BLaER1 (cell line): Measurements from ENCODE around the gene SDCCAG8.
A peak's percentile ranks its signal among the peaks of the same experiment; 100 is the strongest.

Source experiments
- H3K27ac ChIP-seq: shearing (Covaris generic); formaldehyde crosslinking; 2 replicates; pipeline ENCODE4 v1.8.1; 2022
- H3K27me3 ChIP-seq: shearing (Covaris generic); formaldehyde crosslinking; 2 replicates; pipeline ENCODE4 v1.8.1; 2022
- H3K36me3 ChIP-seq: shearing (Covaris generic); formaldehyde crosslinking; 2 replicates; pipeline ENCODE4 v1.8.1; 2022
- H3K4me1 ChIP-seq: shearing (Covaris generic); formaldehyde crosslinking; 2 replicates; pipeline ENCODE4 v1.8.1; 2022
- H3K4me2 ChIP-seq: shearing (Covaris generic); formaldehyde crosslinking; 2 replicates; pipeline ENCODE4 v1.8.1; 2022
- H3K4me3 ChIP-seq: shearing (Covaris generic); formaldehyde crosslinking; 2 replicates; pipeline ENCODE4 v1.8.1; 2022
- H3K9ac ChIP-seq: shearing (Covaris generic); formaldehyde crosslinking; 2 replicates; pipeline ENCODE4 v1.8.1; 2022
- H3K9me3 ChIP-seq: shearing (Covaris generic); formaldehyde crosslinking; 2 replicates; pipeline ENCODE4 v1.8.1; 2022
- H4K20me1 ChIP-seq: shearing (Covaris generic); formaldehyde crosslinking; 2 replicates; pipeline ENCODE4 v1.8.1; 2022
- Cebpa-rat ChIP-seq: shearing (Covaris generic); IDR thresholded peaks from 2 replicates; pipeline ENCODE4 v1.8.1; 2022

SDCCAG8 gene

GRCh38 chr1:243273945-243274344, 18.1 kb downstream of the SDCCAG8 start:
- peaks cover 20% of the 10 kb centered on the region for H3K4me1 ChIP-seq
- H3K27ac ChIP-seq, result no peak overlapping the region
- no peak for TF ChIP-seq Cebpa-rat

GRCh38 chr1:243275316-243275715, 19.5 kb downstream of the SDCCAG8 start:
- no peak overlapping the region for H3K4me3 ChIP-seq
- H4K20me1 ChIP-seq, result no peaks in the 10 kb centered on the region
- peaks cover 58% of the 10 kb centered on the region for H3K36me3 ChIP-seq
- no peak overlapping the region for H3K9ac ChIP-seq
- no peak for TF ChIP-seq Cebpa-rat
- H3K27ac ChIP-seq, result no peak overlapping the region
- no peaks in the 10 kb centered on the region for H3K27me3 ChIP-seq
- H3K4me2 ChIP-seq, result no peak overlapping the region
- peaks cover 6% of the 10 kb centered on the region for H3K4me1 ChIP-seq
- peaks cover 7% of the 10 kb centered on the region; the same call in 1 of the 2 replicates for H3K9me3 ChIP-seq

More at GRCh38 chr1:243273945-243274344, 18.1 kb downstream of the SDCCAG8 start:
- Histone ChIP-seq H4K20me1 (no peaks in the 10 kb centered on the region), H3K36me3 (peaks cover 55% of the 10 kb centered on the region), H3K9me3 (peaks cover 7% of the 10 kb centered on the region; the same call in 1 of the 2 replicates), H3K9ac (no peak overlapping the region), H3K4me2 (no peak overlapping the region), H3K4me3 (no peak overlapping the region), H3K27me3 (no peaks in the 10 kb centered on the region)

GRCh38 chr1:243280571-243281129, 24.8 kb downstream of the SDCCAG8 start:
- no peak overlapping the region for H3K9ac ChIP-seq
- H3K4me1 ChIP-seq, result peaks cover under 1% of the 10 kb centered on the region
- H3K9me3 ChIP-seq, result peaks cover 13% of the 10 kb centered on the region; the same call in 1 of the 2 replicates
- no peak overlapping the region for H3K4me2 ChIP-seq
- no peaks in the 10 kb centered on the region for H4K20me1 ChIP-seq
- no peak for TF ChIP-seq Cebpa-rat
- no peaks in the 10 kb centered on the region for H3K27me3 ChIP-seq
- no peak overlapping the region for H3K4me3 ChIP-seq
- peaks cover 35% of the 10 kb centered on the region for H3K36me3 ChIP-seq
- no peak overlapping the region for H3K27ac ChIP-seq

GRCh38 chr1:243281672-243282071, 25.8 kb downstream of the SDCCAG8 start:
- no peak for TF ChIP-seq Cebpa-rat
- no peak overlapping the region for H3K4me2 ChIP-seq
- peaks cover 13% of the 10 kb centered on the region; the same call in 1 of the 2 replicates for H3K9me3 ChIP-seq
- H3K4me3 ChIP-seq, result no peak overlapping the region
- peaks cover 11% of the 10 kb centered on the region for H3K4me1 ChIP-seq
- peaks cover 26% of the 10 kb centered on the region for H3K36me3 ChIP-seq
- no peak overlapping the region for H3K27ac ChIP-seq
- no peaks in the 10 kb centered on the region for H3K27me3 ChIP-seq
- H3K9ac ChIP-seq, result no peak overlapping the region
- no peaks in the 10 kb centered on the region for H4K20me1 ChIP-seq

- H3K4me1 ChIP-seq, result peaks cover 36% of the 10 kb centered on the region
- peak overlapping the region; percentile 65 for H3K27ac ChIP-seq
- peaks cover 23% of the 10 kb centered on the region for H3K36me3 ChIP-seq
- H3K9me3 ChIP-seq, result peaks cover 13% of the 10 kb centered on the region
- 0 out of 2 replicates have a peak overlapping the region, but pooled peaks have one; percentile 11 for H3K9ac ChIP-seq
- no peaks in the 10 kb centered on the region for H4K20me1 ChIP-seq
- no peak for TF ChIP-seq Cebpa-rat
- peak overlapping the region; percentile 42 for H3K4me2 ChIP-seq
- H3K27me3 ChIP-seq, result no peaks in the 10 kb centered on the region
- H3K4me3 ChIP-seq, result no peak overlapping the region
These were observed 30.7 kb downstream of the SDCCAG8 start for GRCh38 chr1:243286409-243287122.

- H3K4me2 ChIP-seq, result peak overlapping the region; percentile 42
- no peak overlapping the region for H3K4me3 ChIP-seq
- H3K4me1 ChIP-seq, result peaks cover 36% of the 10 kb centered on the region
- peaks cover 25% of the 10 kb centered on the region for H3K36me3 ChIP-seq
- H3K9ac ChIP-seq, result no peak overlapping the region
- no peaks in the 10 kb centered on the region for H4K20me1 ChIP-seq
- peak overlapping the region; percentile 65 for H3K27ac ChIP-seq
- TF ChIP-seq Cebpa-rat, result no peak
- no peaks in the 10 kb centered on the region for H3K27me3 ChIP-seq
- H3K9me3 ChIP-seq, result peaks cover 19% of the 10 kb centered on the region
These were observed 31.3 kb downstream of the SDCCAG8 start for GRCh38 chr1:243287123-243287460.

GRCh38 chr1:243287652-243288051, 31.8 kb downstream of the SDCCAG8 start:
- Histone ChIP-seq H3K27me3 (no peaks in the 10 kb centered on the region), H3K27ac (peak overlapping the region; percentile 58; the same call in 1 of the 2 replicates), H3K4me1 (peaks cover 36% of the 10 kb centered on the region), H4K20me1 (no peaks in the 10 kb centered on the region), H3K4me3 (no peak overlapping the region), H3K9me3 (peaks cover 23% of the 10 kb centered on the region), H3K9ac (no peak overlapping the region), H3K36me3 (peaks cover 30% of the 10 kb centered on the region), H3K4me2 (peak overlapping the region; percentile 42)
- TF ChIP-seq Cebpa-rat, result no peak

GRCh38 chr1:243288062-243288461, 32.2 kb downstream of the SDCCAG8 start:
- no peak overlapping the region for H3K4me3 ChIP-seq
- H3K9ac ChIP-seq, result 0 out of 2 replicates have a peak overlapping the region, but pooled peaks have one; percentile 46
- TF ChIP-seq Cebpa-rat, result no peak
- no peaks in the 10 kb centered on the region for H4K20me1 ChIP-seq
- H3K4me2 ChIP-seq, result peak overlapping the region; percentile 42
- peaks cover 34% of the 10 kb centered on the region for H3K36me3 ChIP-seq
- H3K9me3 ChIP-seq, result peaks cover 23% of the 10 kb centered on the region
- peaks cover 36% of the 10 kb centered on the region for H3K4me1 ChIP-seq
- H3K27me3 ChIP-seq, result no peaks in the 10 kb centered on the region
- peak overlapping the region; percentile 58; the same call in 1 of the 2 replicates for H3K27ac ChIP-seq

- peaks cover 48% of the 10 kb centered on the region for H3K36me3 ChIP-seq
- H3K4me3 ChIP-seq, result no peak overlapping the region
- no peaks in the 10 kb centered on the region for H4K20me1 ChIP-seq
- H3K9ac ChIP-seq, result no peak overlapping the region
- no peaks in the 10 kb centered on the region for H3K27me3 ChIP-seq
- no peak overlapping the region for H3K4me2 ChIP-seq
- TF ChIP-seq Cebpa-rat, result no peak
- peaks cover 47% of the 10 kb centered on the region for H3K9me3 ChIP-seq
- no peak overlapping the region for H3K27ac ChIP-seq
- H3K4me1 ChIP-seq, result peaks cover 29% of the 10 kb centered on the region
These were observed 35.5 kb downstream of the SDCCAG8 start for GRCh38 chr1:243291292-243291691.

- TF ChIP-seq Cebpa-rat, result no peak
- H3K36me3 ChIP-seq, result peaks cover 48% of the 10 kb centered on the region
- H3K27ac ChIP-seq, result no peak overlapping the region
These were observed 36.3 kb downstream of the SDCCAG8 start for GRCh38 chr1:243292117-243292516.

More at GRCh38 chr1:243292117-243292516, 36.3 kb downstream of the SDCCAG8 start:
- H3K27me3 ChIP-seq, result no peaks in the 10 kb centered on the region
- no peak overlapping the region for H3K9ac ChIP-seq
- no peaks in the 10 kb centered on the region for H4K20me1 ChIP-seq
- peaks cover 21% of the 10 kb centered on the region for H3K4me1 ChIP-seq
- H3K4me2 ChIP-seq, result no peak overlapping the region
- peaks cover 47% of the 10 kb centered on the region for H3K9me3 ChIP-seq
- H3K4me3 ChIP-seq, result no peak overlapping the region
